ENCODE data around the gene AMBRA1. TPM values are rescaled to one million over a fixed set of nuclear protein-coding genes. Genes with fewer than 3 reads are reported as not detected.

AMBRA1 gene
- total and polyA plus RNA-seq, 9 donors: 9.6 to 15.8 (median 13.5) TPM

DNA sequence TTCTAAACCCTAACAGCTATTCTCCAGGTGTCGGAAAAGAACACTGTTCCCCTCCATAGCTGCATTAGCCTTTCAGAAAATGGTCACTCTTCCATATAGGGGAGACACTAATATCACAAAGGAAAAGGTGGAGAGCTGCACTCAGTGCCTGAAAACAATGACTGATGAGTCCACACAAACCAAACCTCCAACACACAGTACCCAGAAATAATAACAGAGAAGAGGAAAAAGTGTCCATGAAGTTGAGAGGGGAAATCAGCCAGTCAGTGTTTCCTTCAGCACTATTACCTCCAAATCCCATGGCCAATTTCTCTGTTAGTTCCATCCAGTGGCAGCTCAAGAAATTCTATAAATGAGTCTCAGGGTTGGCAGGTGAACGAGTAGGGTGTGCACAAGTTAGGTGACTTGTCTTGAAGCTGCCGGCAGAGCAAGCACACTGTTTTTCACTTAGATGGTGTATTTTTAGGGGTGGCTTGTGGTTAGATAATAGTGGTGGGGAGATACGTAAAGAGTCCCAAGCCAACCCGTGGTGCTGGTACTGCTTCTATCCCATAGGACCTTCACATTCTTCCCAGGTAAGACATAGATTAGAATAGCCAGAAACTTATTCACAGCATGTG, 117.8 kb downstream of the AMBRA1 start:
- Histone ChIP-seq H3K27ac (ENCODE audit: low read length) (no peak overlapping the region), H3K4me3 (ENCODE audit: low read length) (no peak overlapping the region), H3K9me3 (replicated peaks; ENCODE audit: control insufficient read depth, low read depth, low read length) (no peaks in the 10 kb centered on the region), H3K36me3 (ENCODE audit: control insufficient read depth, insufficient read depth, low read length) (peaks cover 6% of the 10 kb centered on the region), H3K27me3 (ENCODE audit: control insufficient read depth, insufficient read depth, low read length) (no peaks in the 10 kb centered on the region), H3K4me1 (ENCODE audit: control insufficient read depth, insufficient read depth, low read length) (no peaks in the 10 kb centered on the region)
- no peak for DNase-seq
- WGBS (ENCODE audit: insufficient coverage): 94% methylated on average over 3 of the region's 5 CpGs

- no peak for DNase-seq
- Histone ChIP-seq H3K9me3 (replicated peaks; ENCODE audit: control insufficient read depth, low read depth, low read length) (no peaks in the 10 kb centered on the region), H3K27ac (ENCODE audit: low read length) (no peak overlapping the region), H3K36me3 (ENCODE audit: control insufficient read depth, insufficient read depth, low read length) (peaks cover 6% of the 10 kb centered on the region), H3K27me3 (ENCODE audit: control insufficient read depth, insufficient read depth, low read length) (no peaks in the 10 kb centered on the region), H3K4me3 (ENCODE audit: low read length) (no peak overlapping the region), H3K4me1 (ENCODE audit: control insufficient read depth, insufficient read depth, low read length) (no peaks in the 10 kb centered on the region)
- no CpG with 5 or more reads among the region's 7 CpGs for WGBS (ENCODE audit: insufficient coverage)
Measured at GRCh38 chr11:46475051-46475925, 118.5 kb downstream of the AMBRA1 start.

GRCh38 chr11:46472662-46472994, 121.2 kb downstream of the AMBRA1 start:
- H3K4me3 ChIP-seq (ENCODE audit: low read length): no peak overlapping the region
- no peaks in the 10 kb centered on the region for H3K27me3 ChIP-seq (ENCODE audit: control insufficient read depth, insufficient read depth, low read length)
- no peaks in the 10 kb centered on the region for H3K9me3 ChIP-seq (replicated peaks; ENCODE audit: control insufficient read depth, low read depth, low read length)
- H3K4me1 ChIP-seq (ENCODE audit: control insufficient read depth, insufficient read depth, low read length): no peaks in the 10 kb centered on the region
- 80% methylated on average over 1 of the region's 1 CpG for WGBS (ENCODE audit: insufficient coverage)
- H3K36me3 ChIP-seq (ENCODE audit: control insufficient read depth, insufficient read depth, low read length): peaks cover 6% of the 10 kb centered on the region
- H3K27ac ChIP-seq (ENCODE audit: low read length): no peak overlapping the region
- no peak for DNase-seq

GRCh38 chr11:46471943-46472661, 121.7 kb downstream of the AMBRA1 start:
- Histone ChIP-seq H3K4me1 (ENCODE audit: control insufficient read depth, insufficient read depth, low read length) (no peaks in the 10 kb centered on the region), H3K27me3 (ENCODE audit: control insufficient read depth, insufficient read depth, low read length) (no peaks in the 10 kb centered on the region), H3K27ac (ENCODE audit: low read length) (no peak overlapping the region), H3K9me3 (replicated peaks; ENCODE audit: control insufficient read depth, low read depth, low read length) (no peaks in the 10 kb centered on the region), H3K36me3 (ENCODE audit: control insufficient read depth, insufficient read depth, low read length) (peaks cover 6% of the 10 kb centered on the region), H3K4me3 (ENCODE audit: low read length) (no peak overlapping the region)
- DNase-seq: no peak
- 60% methylated on average over 1 of the region's 5 CpGs for WGBS (ENCODE audit: insufficient coverage)

GRCh38 chr11:46469926-46470325, 123.9 kb downstream of the AMBRA1 start:
- H3K4me3 ChIP-seq (ENCODE audit: low read length): no peak overlapping the region
- H3K9me3 ChIP-seq (replicated peaks; ENCODE audit: control insufficient read depth, low read depth, low read length): no peaks in the 10 kb centered on the region
- peaks cover 4% of the 10 kb centered on the region for H3K36me3 ChIP-seq (ENCODE audit: control insufficient read depth, insufficient read depth, low read length)
- no peak overlapping the region for H3K27ac ChIP-seq (ENCODE audit: low read length)
- no peak for DNase-seq
- WGBS (ENCODE audit: insufficient coverage): 96% methylated on average over 4 of the region's 4 CpGs
- no peaks in the 10 kb centered on the region for H3K27me3 ChIP-seq (ENCODE audit: control insufficient read depth, insufficient read depth, low read length)
- no peaks in the 10 kb centered on the region for H3K4me1 ChIP-seq (ENCODE audit: control insufficient read depth, insufficient read depth, low read length)

DNA sequence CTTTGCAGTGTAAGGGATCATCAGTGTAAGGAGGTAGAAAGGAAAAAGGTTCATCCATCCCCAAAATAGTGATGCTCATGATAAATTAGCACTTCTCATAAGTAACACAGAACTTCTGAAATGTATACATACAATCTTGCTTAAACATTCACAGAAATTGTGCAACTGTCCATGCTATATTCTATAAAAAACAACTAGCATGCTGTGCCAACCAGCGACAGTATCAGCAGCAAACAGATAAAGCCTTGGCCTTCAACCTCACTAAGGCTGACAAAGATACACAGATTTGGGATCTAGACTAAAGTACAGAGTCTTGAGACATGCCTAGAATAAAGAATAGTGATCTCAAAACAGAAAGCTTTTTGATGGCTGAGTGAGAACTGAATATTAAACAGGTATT, 128.1 kb downstream of the AMBRA1 start:
- H3K27ac ChIP-seq (ENCODE audit: low read length): no peak overlapping the region
- peaks cover 4% of the 10 kb centered on the region for H3K4me1 ChIP-seq (ENCODE audit: control insufficient read depth, insufficient read depth, low read length)
- peaks cover 4% of the 10 kb centered on the region for H3K36me3 ChIP-seq (ENCODE audit: control insufficient read depth, insufficient read depth, low read length)
- WGBS (ENCODE audit: insufficient coverage): no CpG with 5 or more reads among the region's 1 CpG
- no peak overlapping the region for H3K4me3 ChIP-seq (ENCODE audit: low read length)
- H3K9me3 ChIP-seq (replicated peaks; ENCODE audit: control insufficient read depth, low read depth, low read length): no peaks in the 10 kb centered on the region
- H3K27me3 ChIP-seq (ENCODE audit: control insufficient read depth, insufficient read depth, low read length): no peaks in the 10 kb centered on the region
- DNase-seq: no peak

DNA sequence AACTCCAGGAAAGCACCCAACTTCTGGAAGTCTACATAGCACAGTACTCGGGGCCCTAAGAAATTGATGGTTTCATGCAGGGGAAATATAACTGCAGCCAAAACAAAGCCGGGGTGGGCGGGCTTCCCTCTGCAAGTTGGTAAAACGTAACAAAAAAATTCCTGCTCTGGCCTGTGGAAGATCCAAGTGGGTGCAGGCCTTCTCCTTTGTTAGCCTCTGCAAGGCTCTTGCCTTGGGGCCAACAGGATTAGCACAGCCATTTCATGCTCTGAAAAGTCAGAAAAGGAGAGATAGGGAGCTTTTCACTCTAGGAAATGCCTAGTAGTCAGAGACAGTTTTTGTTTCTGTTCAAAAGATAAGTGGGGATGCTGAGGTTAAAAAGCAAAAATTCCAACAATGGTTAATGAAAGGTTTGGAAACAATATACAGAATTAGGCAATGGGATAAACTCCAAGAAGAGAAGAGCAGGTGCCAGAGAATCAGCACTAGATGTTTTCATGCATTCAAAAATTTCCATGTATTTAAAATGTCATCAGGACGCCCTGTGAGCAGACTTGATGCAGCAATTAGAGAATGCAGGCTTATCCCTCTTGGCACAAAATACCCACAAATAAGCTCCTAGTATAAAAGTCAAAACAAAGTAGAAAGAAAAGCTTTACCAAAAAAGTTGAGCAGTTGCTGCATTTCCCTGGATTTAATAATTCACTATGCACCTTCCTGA, 130.0 kb downstream of the AMBRA1 start:
- Histone ChIP-seq H3K4me3 (ENCODE audit: low read length) (no peak overlapping the region), H3K4me1 (ENCODE audit: control insufficient read depth, insufficient read depth, low read length) (peaks cover 4% of the 10 kb centered on the region), H3K36me3 (ENCODE audit: control insufficient read depth, insufficient read depth, low read length) (peaks cover 4% of the 10 kb centered on the region), H3K27me3 (ENCODE audit: control insufficient read depth, insufficient read depth, low read length) (no peaks in the 10 kb centered on the region), H3K9me3 (replicated peaks; ENCODE audit: control insufficient read depth, low read depth, low read length) (no peaks in the 10 kb centered on the region), H3K27ac (ENCODE audit: low read length) (no peak overlapping the region)
- peak; percentile 27 for DNase-seq
- 63% methylated on average over 3 of the region's 5 CpGs for WGBS (ENCODE audit: insufficient coverage)

GRCh38 chr11:46461461-46461927, 132.3 kb downstream of the AMBRA1 start:
- Histone ChIP-seq H3K4me3 (ENCODE audit: low read length) (no peak overlapping the region), H3K4me1 (ENCODE audit: control insufficient read depth, insufficient read depth, low read length) (peaks cover 4% of the 10 kb centered on the region), H3K27ac (ENCODE audit: low read length) (no peak overlapping the region), H3K36me3 (ENCODE audit: control insufficient read depth, insufficient read depth, low read length) (no peaks in the 10 kb centered on the region), H3K27me3 (ENCODE audit: control insufficient read depth, insufficient read depth, low read length) (no peaks in the 10 kb centered on the region), H3K9me3 (replicated peaks; ENCODE audit: control insufficient read depth, low read depth, low read length) (no peaks in the 10 kb centered on the region)
- DNase-seq: no peak
- 71% methylated on average over 1 of the region's 1 CpG for WGBS (ENCODE audit: insufficient coverage)

GRCh38 chr11:46458491-46458890, 135.3 kb downstream of the AMBRA1 start:
- H3K36me3 ChIP-seq (ENCODE audit: control insufficient read depth, insufficient read depth, low read length): no peaks in the 10 kb centered on the region
- 100% methylated on average over 1 of the region's 2 CpGs for WGBS (ENCODE audit: insufficient coverage)
- H3K4me1 ChIP-seq (ENCODE audit: control insufficient read depth, insufficient read depth, low read length): peaks cover under 1% of the 10 kb centered on the region
- no peak overlapping the region for H3K4me3 ChIP-seq (ENCODE audit: low read length)
- H3K27ac ChIP-seq (ENCODE audit: low read length): no peak overlapping the region
- H3K27me3 ChIP-seq (ENCODE audit: control insufficient read depth, insufficient read depth, low read length): no peaks in the 10 kb centered on the region
- H3K9me3 ChIP-seq (replicated peaks; ENCODE audit: control insufficient read depth, low read depth, low read length): no peaks in the 10 kb centered on the region
- DNase-seq: no peak
